Calu3 (cell line): ENCODE results near the gene UQCC3. TPM values are rescaled to one million over a fixed set of nuclear protein-coding genes. Genes with fewer than 3 reads are reported as not detected.

Experiments used
- BruUV-seq: library from RNA; stranded (reverse); fragments of 400-500 nt; replicated peaks from 2 replicates; lab custom pipeline; 2021; lab: Mats Ljungman, UMichigan
- CTCF ChIA-PET: fragments of 300-600 bp; sonication (Branson Sonifier 250); formaldehyde crosslinking; loops from one replicate; lab custom pipeline; 2022; ENCODE audit warnings: antibody characterized with exemption; lab: Charles Lee
- DNase-seq: peaks from one replicate; pipeline ENCODE4 v3.0.0; 2022
- H3K27ac Mint-ChIP-seq: one replicate; pipeline ENCODE4 v1.8.0; 2022; ENCODE audit warnings: mixed read lengths; ENCODE audit not compliant: unreplicated experiment
- H3K27me3 Mint-ChIP-seq: one replicate; pipeline ENCODE4 v1.8.0; 2022; ENCODE audit warnings: mixed read lengths; ENCODE audit not compliant: unreplicated experiment
- H3K36me3 Mint-ChIP-seq: one replicate; pipeline ENCODE4 v1.8.0; 2022; ENCODE audit warnings: mild to moderate bottlenecking, moderate library complexity, mixed read lengths; ENCODE audit not compliant: insufficient read depth, unreplicated experiment
- H3K4me1 Mint-ChIP-seq: one replicate; pipeline ENCODE4 v1.8.0; 2022; ENCODE audit warnings: mild to moderate bottlenecking, low read depth, mixed read lengths; ENCODE audit not compliant: unreplicated experiment
- H3K4me3 Mint-ChIP-seq: one replicate; pipeline ENCODE4 v1.8.0; 2022; ENCODE audit warnings: mild to moderate bottlenecking, low read depth, moderate library complexity, mixed read lengths; ENCODE audit not compliant: unreplicated experiment
- H3K9me3 Mint-ChIP-seq: one replicate; pipeline ENCODE4 v1.8.0; 2022; ENCODE audit warnings: low read depth, mixed read lengths; ENCODE audit not compliant: unreplicated experiment
- intact Hi-C: fragments of 100-400 bp; cut with micrococcal nuclease; formaldehyde crosslinking; loops from one replicate; pipeline ENCODE4 v1.10.0; 2022; ENCODE audit not compliant: unreplicated experiment
- total RNA-seq: library from RNA; stranded (reverse); gene quantifications from 2 replicates; pipeline ENCODE4 v1.2.3, GENCODE V29; 2022
- TF ChIP-seq, protein P1 (sequence below): fragments of 200-600 bp; IDR thresholded peaks from one replicate; pipeline ENCODE4 v1.8.0; 2022; ENCODE audit warnings: antibody characterized with exemption; ENCODE audit not compliant: unreplicated experiment

Gene UQCC3
- total RNA-seq, 1 experiment from 2014 or later, result 11.4 TPM

DNA sequence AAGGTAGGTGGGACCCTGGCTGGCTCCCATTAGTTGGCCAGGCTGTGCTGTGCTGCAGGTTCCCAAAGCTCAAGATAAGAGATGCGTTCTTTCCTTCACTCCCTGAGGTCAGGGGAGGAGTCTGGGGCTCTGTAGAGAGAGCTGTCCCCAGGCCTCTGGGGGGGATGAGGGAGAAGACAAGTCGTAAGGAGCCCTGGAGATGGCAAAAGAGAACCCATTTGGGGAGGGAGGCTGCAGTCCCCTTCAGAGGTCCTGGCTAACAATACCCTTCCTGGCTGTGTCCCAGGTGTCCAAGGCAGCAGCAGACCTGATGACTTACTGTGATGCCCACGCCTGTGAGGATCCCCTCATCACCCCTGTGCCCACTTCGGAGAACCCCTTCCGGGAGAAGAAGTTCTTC is 36.9 kb downstream of the UQCC3 start:
- peaks cover 37% of the 10 kb centered on the region for H3K4me1 Mint-ChIP-seq
- no TSS peak for BruUV-seq
- CTCF ChIA-PET, result no interaction called here
- peak overlapping the region; percentile 64 for H3K4me3 Mint-ChIP-seq
- intact Hi-C loops, result no loop called here
- H3K27me3 Mint-ChIP-seq, result no peaks in the 10 kb centered on the region
- TF ChIP-seq, protein P1, sequence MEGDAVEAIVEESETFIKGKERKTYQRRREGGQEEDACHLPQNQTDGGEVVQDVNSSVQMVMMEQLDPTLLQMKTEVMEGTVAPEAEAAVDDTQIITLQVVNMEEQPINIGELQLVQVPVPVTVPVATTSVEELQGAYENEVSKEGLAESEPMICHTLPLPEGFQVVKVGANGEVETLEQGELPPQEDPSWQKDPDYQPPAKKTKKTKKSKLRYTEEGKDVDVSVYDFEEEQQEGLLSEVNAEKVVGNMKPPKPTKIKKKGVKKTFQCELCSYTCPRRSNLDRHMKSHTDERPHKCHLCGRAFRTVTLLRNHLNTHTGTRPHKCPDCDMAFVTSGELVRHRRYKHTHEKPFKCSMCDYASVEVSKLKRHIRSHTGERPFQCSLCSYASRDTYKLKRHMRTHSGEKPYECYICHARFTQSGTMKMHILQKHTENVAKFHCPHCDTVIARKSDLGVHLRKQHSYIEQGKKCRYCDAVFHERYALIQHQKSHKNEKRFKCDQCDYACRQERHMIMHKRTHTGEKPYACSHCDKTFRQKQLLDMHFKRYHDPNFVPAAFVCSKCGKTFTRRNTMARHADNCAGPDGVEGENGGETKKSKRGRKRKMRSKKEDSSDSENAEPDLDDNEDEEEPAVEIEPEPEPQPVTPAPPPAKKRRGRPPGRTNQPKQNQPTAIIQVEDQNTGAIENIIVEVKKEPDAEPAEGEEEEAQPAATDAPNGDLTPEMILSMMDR, result no peak
- no peaks in the 10 kb centered on the region for H3K9me3 Mint-ChIP-seq
- H3K27ac Mint-ChIP-seq, result peak overlapping the region; percentile 82
- no peak for DNase-seq
- H3K36me3 Mint-ChIP-seq, result peaks cover 82% of the 10 kb centered on the region

DNA sequence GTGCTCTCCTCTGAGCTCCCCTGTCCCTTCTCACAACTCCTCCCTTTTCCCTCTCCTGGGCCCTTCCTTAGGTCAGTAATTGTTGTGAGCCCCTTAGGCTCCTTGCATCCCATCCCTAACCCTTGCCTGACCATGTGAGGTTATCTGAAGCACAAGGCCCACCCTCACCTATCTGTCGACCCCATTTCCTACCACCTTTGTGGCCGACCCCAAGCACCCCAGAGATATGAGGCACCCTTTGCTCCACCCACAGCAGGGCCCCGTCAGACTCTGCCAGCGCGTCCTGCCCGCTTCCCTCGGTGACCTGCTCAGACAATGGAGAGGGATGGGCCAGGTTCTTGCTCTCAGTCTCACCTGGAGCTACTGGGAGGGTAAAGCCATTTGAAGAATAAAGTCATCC is 37.3 kb downstream of the UQCC3 start:
- no peak for DNase-seq
- Mint-ChIP-seq H3K9me3 (no peaks in the 10 kb centered on the region), H3K27me3 (no peaks in the 10 kb centered on the region), H3K4me1 (peaks cover 41% of the 10 kb centered on the region), H3K27ac (peak overlapping the region; percentile 82), H3K4me3 (peak overlapping the region; percentile 64), H3K36me3 (peaks cover 86% of the 10 kb centered on the region)
- TF ChIP-seq, protein P1, result no peak
- BruUV-seq, result no TSS peak
- CTCF ChIA-PET, result no interaction called here
- intact Hi-C loops, result no loop called here

DNA sequence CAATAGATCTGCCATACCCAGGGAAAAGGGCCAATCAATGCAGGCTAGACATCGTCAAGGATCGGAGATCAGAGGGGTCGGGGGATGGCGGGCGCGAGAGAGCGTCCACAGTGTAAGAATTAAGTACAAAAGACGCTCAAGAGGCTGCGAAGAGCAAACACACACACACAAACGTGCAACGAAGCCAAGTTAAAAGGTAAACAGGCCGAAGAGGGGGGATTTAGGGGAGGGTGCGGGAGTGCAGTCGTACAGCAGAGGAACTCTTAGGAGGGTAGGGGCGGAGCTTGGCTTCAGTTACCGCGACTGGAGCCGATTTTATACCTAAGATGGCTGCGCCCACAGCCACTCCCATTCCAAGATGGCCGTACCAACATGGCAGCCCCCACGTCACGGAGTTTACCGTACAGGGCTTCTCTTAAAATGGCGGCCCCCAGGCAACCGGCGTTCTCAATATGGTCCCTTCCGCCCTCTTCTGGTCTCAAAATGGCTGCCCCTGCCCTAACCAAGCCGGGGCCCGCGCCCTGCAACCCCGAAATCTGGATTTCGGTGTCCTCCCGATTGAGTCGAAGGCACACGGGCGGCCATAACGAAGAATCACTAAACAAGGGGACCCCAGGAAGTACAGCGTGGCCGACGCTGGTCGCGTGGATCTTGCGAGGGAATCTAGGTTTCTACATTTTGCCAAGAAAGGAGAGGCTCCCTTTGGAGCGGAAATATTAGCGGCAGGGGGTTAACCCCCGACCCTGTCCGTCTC is 38.0 kb downstream of the UQCC3 start:
- peaks cover 47% of the 10 kb centered on the region for H3K4me1 Mint-ChIP-seq
- peak overlapping the region; percentile 64 for H3K4me3 Mint-ChIP-seq
- intact Hi-C loops, result no loop called here
- H3K27me3 Mint-ChIP-seq, result no peaks in the 10 kb centered on the region
- no TSS peak for BruUV-seq
- peaks cover 93% of the 10 kb centered on the region for H3K36me3 Mint-ChIP-seq
- H3K9me3 Mint-ChIP-seq, result no peaks in the 10 kb centered on the region
- TF ChIP-seq, protein P1, result no peak
- CTCF ChIA-PET, result interaction anchor here (1.1 kb wide), 1 partner anchor 44 kb away, joined by 3 read pairs; the partner anchor contains the start of gene ZBTB3
- DNase-seq, result peak; percentile 72
- peak overlapping the region; percentile 82 for H3K27ac Mint-ChIP-seq

DNA sequence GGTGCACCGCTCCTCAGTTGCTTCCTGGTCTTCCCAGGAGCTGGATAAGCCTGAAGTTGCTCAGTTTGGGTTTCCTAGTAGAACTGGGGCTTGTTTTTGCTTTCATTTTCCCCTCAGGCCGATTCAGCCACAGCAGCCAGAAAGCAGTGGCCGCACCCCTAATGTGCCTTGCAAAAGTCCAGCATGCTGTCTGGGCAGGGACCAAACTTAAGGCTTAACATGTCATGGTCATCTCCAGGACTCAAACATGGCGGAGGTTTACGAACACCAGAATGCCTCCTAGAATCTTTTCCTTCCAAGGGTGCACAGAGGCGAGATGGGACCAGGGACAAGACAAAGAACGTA is 38.5 kb downstream of the UQCC3 start:
- no TSS peak for BruUV-seq
- Mint-ChIP-seq H3K27me3 (no peaks in the 10 kb centered on the region), H3K4me1 (peaks cover 50% of the 10 kb centered on the region), H3K27ac (peak overlapping the region; percentile 82), H3K9me3 (no peaks in the 10 kb centered on the region), H3K36me3 (peaks cover 98% of the 10 kb centered on the region), H3K4me3 (peak overlapping the region; percentile 64)
- TF ChIP-seq, protein P1, result no peak
- CTCF ChIA-PET, result interaction anchor here (1.1 kb wide), 1 partner anchor 44 kb away, joined by 3 read pairs; the partner anchor contains the start of gene ZBTB3
- intact Hi-C loops, result no loop called here
- no peak for DNase-seq
